HG03558 (cell line): ENCODE measurements around the gene RIC1.
"Not testable (repeated sequence)": the region's sequence is repeated elsewhere in the genome, so short reads cannot be mapped to it uniquely, and the experiment has no call there.

ENCODE experiments used
- ATAC-seq: cut with Tn5 transposase; IDR thresholded peaks from one replicate; pipeline ENCODE4 v1.9.1; 2021; ENCODE audit warnings: moderate number of reproducible peaks; ENCODE audit not compliant: unreplicated experiment; ENCODE audit errors: extremely low read depth

RIC1 gene

DNA sequence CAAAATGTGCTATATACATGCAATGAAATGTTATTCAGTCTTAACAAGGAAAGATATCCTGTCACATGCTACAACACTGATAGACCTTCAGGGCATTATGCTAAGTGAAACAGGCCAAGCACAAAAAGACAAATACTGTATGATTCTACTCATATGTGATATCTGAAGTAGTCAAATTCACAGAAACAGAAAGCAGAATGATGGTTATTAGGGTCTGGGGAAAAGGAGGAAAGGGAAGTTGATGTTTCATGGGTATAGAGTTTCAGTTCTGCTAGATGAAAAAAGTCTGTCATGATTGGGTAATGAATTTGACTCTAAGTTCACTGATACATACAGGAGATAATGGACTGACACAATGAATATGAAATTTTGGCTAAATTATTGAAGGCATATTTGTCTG lies 11.2 kb upstream of the RIC1 start:
- peak; percentile 96 for ATAC-seq

DNA sequence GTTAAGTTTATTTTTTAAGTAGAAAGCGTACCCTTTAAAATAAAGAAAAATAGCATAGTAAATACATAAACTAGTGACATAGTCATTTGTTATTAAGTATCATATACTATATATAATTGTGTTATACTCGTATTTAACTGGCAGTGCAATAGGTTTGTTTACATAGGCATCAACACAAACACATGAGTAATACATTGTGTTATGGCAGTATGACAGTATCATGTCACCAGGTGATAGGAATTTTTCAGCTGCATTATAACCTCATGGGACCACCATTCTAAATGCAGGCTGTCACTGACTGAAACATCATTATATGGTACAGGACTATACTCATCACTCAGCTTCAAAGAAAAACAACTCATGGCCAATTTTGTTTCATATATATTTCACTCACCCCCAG lies 8.4 kb upstream of the RIC1 start:
- no peak for ATAC-seq

DNA sequence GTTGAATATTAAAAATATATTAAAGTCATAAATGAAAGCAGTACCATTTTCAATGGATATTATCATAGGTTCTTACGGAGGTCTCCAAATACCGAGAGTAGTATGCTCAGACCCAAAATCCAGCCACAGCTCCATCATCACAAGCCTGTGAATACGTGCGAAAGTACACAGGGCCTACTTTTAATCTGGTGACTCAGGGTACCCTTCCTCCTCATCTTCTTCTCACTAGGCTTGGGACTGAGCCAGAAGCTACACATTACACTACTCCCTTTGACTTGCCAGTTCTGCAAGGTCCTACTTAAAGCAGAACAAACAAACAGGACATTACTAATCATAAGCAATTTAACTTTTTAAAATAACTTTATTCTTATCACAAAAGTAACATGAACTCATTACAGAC lies 7.6 kb upstream of the RIC1 start:
- no peak for ATAC-seq

DNA sequence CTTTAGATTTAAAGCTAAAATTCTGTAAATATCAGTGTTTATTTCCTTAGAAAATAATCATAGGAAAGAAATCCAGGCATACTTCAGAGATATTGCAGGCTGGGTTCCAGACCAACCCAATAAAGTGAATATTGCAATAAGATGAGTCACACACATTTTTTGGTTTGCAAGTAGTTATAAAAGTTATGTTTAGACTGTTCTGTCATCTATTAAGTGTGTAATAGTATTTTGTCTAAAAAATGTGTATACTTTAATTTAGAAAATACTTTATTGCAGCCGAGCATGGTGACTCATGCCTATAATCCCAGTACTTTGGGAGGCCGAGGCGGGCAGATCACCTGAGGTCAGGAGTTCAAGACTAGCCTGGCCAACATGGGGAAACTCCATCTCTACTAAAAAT lies 6.9 kb upstream of the RIC1 start:
- ATAC-seq, result no peak

DNA sequence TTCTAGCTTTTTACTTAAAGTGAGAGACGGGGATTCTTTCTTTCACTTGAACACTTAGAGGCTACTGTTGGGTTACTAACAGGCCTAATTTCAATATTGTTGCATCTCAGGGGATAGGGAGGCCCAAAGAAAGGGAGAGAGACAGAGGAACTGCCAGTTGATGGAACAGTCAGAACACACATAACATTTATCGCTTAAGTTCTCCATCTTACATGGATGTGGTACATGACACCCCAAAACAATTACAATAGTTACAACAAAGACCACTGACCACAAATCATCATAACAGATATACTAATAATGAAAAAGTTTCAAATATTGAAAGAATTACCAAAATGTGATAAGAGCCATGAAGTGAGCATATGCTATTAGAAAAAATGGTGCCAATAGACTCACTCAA lies 4.3 kb upstream of the RIC1 start:
- no peak for ATAC-seq

DNA sequence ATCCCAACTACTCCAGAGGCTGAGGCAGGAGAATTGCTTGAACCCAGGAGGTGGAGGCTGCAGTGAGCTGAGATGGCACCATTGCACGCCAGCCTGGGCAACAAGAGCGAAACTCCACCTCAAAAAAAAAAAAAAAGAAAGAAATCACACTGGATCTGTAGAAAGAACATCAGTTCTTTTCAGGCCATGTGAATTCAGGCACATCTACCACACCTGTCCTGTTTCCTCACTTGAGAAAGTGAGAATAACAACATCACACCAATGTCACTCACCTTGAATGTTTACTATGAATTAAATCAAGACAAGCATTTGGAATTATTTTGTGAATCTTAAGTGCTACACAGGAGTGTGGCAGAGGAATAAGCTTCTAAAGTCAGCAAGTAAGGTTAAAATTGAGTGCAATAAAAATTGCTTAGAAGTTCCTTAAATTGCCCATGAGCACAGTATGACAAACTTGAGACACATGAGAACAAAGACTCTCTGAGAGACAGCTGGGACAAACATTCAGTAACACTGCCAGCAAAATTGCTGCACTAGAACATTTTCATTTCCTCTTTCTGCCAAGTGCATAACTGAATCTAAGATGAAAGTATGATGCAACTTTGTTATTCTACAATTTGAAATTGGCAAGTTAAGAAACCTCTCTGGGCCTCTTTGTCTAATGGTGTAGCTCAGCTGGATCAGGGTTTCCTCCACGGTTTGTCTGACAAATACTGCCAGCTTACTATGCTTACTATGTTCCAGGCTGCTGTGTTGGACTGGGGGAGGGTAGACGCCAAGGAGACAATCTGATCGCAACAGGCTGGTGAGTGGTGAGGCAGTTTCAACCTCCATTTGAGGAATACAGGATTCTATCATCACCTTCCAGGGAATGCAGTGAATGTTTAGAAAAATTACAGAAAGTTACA lies 1.9 kb upstream of the RIC1 start:
- peak; percentile 43 for ATAC-seq

DNA sequence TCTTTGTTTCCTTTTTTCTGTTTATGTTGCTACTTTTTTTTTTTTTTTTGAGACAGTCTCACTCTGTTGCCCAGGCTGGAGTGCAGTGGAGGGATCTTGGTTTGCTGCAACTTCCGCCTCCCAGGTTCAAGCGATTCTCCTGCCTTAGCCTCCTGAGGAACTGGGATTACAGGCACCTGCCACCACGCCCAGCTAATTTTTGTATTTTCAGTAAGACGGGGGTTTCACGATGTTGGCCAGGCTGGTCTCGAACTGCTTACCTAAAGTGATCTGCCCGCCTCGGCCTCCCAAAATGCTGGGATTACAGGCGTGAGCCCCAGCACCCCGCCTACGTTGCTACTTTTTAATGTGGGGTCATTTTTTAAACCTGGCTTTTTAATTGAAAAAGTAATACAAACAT lies 1.2 kb upstream of the RIC1 start:
- ATAC-seq, result not testable (repeated sequence)

DNA sequence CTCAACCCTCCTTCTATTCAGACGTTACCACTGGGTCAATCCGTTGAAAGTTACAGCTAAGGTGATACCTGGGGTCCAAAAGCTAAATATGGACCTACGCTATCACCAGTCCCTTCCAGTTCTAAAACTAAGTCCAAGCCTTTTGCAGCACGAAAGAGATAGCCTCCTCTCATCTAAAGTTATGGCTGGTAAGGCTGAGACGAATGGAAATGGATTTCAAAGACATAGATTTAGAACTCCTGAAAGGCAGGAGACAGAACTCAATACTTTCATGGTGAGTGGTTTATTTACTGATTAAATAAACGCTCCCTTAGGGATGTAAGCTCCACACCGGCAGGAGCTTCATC lies 751 bp upstream of the RIC1 start:
- no peak for ATAC-seq

DNA sequence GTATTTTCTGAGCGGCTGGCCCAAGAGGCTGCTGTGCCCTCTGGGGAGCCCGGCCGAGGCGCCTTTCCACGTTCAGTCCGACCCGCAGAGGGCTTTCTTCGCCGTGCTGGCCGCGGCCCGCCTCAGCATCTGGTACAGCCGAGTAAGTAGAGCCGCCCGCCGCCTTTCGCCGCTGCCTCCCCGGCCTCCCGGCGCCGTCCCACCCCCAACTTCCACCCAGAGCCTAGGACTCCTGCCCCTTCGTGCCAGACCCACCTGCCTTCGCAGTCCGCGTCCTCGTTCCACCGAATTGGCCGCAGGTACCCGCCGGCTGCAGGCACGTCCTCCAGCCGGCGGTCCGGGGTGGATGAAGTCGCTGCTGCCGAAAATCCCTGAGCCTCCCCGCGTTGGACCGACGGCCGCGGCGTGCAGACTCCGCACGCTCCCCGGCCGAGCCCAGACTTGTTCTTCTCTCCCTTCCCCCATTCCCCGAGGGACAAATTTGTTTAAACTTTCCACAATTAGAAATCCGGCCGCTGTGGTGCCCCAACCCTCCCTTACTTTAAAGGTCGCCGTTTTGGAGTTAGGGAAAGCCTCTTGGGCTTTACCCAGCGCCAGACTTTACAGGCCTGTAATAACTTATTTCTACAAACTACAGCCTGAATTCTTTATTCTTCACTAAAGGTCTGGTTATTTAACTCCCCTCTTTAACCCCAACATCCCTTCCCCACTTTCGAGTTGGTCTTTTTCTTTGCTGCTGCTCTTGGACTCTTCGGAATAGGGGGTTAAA lies 589 bp downstream of the RIC1 start:
- ATAC-seq, result no peak

DNA sequence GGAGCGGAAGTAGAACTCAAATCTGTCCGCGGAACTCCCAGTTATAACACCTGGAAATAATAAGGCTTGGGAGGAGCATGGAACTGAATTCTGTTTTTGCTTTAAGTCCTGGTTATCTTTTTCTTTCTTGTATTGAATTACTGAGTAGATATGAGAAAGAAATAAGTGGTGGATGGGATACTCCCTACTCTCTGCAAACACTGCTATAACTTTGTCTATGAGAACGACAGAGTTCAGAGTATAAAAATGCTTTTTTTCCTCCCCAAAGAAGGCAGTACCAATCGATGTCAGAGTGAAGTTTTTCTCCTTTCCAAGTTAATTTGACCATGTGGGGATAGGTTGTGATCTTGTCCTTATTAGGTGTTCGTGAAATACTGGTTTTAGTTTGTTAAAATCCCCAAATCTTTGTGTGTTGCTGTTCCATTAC lies 1.2 kb downstream of the RIC1 start:
- no peak for ATAC-seq

DNA sequence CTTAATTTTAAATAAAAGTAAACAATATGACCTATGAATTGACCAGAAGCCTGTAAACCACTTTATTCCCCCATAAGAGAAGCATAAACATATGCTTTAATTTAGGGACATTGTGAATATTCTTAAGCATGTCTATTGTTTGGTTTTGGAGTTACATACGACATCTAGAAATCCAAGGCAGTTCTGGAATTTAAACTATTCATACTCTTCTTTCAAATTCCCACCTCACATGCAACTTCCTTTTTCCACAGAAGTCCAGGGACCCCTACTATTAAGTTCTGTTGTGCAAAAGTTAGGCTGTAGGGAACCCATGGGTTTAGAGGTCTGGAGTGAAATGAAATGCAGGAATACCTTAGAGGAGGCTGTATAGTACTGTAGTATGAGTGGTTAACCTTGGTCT lies 2.1 kb downstream of the RIC1 start:
- no peak for ATAC-seq

DNA sequence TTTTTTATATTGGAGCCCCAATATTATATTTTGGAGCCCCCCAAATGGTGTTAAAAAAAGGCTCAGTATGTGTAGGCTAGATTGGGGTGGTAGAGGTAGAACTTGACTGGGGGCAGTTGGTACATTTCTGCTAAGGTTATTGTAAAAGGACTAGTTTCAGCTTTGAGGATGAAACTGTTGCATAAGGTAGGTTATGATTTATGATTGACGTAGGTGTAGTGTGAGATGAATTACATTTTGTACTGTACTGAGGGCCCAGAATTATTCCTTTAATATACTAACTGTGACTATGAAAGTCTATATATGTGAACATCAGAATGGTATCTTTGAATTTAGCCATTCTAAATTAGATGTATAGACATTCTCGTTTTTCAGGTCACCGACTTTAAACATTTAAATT lies 3.6 kb downstream of the RIC1 start:
- no peak for ATAC-seq

DNA sequence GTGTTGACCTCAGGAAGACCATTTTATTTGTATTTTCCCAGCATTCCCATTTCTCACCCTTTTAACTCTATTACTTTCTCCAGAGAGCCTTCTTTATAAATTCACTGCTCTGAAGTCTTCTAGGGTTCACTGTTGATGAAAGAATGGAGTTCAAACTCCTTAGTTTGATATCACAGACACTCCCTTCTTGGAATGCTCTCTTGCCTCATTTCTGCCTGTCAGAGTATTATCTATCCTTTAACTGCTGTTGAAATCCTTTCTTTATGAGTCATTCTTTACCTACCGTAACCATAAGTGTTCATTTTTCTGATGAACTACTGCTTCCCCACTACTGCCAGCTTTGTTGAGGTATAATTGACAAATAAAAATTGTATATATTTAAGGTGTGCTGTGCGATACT lies 4.3 kb downstream of the RIC1 start:
- ATAC-seq, result no peak

DNA sequence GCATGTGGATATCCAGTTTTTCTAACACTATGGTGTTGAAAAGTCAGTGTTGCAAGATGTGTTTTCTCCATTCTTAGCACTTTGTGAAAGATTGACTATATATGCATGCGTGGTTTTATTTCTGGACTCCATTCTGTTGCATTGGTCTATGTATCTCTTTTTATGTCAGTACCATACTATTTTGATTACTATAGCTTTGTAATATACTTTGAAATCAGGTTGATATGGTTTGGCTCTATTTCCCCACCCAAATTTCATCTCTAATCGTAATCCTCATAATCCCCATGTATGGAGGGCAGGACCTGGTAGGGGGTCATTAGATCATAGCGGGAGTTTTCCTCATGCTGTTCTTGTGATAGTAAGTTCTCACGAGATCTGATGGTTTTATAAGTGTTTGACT lies 6.5 kb downstream of the RIC1 start:
- ATAC-seq, result no peak

DNA sequence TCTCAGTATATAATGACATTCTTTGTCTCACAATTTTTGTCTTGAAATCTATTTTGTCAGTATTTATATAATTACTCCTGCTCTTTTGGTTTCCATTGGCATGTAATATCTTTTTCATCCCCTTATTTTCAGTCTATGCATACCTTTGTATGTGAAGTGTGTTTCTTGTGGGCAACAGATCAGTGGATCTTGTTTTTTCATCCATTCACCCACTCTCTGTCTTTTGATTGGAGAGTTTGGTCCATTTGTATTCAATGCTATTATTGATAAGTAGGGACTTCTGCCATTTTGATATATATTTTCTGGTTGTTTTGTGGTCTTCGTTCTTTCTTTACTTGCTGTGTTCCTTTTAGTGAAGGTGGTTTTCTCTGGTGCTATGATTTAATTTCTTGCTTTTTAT lies 10.9 kb downstream of the RIC1 start:
- ATAC-seq, result no peak

DNA sequence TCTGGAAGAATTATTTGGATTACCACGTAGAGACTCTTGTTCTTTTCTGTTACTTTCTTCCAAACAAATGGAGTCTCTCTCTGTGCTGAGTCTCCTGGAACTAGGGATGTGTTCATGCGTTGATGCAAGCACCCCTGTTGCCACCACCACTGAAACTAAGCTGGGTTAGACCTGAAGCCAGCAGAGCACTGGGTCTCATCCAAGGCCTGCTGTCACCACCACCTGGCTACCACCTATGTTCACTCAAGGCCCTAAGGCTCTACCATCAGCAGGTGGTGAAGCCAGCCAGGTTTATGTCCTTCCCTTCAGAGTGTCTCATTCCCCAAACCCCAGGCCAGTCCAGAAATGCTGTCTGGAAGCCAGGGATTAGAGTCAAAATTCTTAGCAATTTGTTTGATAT lies 13.3 kb downstream of the RIC1 start:
- no peak for ATAC-seq

DNA sequence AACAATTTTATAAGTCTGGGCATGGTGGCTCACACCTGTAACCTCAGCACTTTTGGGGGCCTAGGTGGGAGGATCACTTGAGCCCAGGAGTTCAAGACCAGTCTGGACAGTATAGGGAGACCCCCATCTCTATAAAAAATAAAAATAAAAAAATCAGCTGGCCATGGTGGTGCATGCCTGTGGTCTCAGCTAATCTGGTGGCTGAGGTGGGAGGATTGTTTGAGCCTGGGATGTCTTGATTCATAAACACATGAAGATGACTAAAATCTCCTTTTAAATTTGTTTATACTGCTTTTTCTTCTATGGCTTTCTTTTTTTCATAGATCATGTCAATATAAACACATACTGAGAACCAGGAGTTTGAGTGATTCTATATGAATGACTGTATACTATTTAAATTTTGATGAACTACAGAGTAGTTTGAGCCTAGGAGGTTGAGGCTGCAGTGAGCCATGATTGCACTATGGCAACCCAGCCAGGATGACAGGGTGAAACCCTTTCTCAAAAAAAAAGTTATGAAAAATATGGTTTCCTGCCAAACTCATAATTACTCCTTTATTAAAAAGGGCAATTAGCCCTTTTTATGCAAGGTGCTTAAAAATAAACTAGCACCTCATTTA lies 14.2 kb downstream of the RIC1 start:
- ATAC-seq, result no peak

DNA sequence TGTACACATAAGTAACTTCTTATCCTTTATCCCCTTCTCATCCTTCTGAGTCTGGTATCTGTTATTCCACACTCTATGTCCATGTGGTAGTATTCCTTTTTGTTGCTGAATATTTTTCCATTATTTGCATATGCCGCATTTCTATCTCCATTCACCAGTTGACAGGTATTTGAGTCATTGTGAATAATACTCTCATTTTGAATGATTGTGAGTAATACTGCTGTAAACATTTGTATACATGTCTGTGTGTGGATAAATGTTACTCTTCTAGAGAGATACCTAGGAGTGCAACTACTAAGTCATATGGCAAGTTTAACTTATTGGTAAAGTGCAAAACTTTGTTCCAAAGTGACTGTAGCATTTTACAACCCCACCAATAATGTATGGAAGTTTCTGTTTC lies 15.6 kb downstream of the RIC1 start:
- ATAC-seq, result no peak

DNA sequence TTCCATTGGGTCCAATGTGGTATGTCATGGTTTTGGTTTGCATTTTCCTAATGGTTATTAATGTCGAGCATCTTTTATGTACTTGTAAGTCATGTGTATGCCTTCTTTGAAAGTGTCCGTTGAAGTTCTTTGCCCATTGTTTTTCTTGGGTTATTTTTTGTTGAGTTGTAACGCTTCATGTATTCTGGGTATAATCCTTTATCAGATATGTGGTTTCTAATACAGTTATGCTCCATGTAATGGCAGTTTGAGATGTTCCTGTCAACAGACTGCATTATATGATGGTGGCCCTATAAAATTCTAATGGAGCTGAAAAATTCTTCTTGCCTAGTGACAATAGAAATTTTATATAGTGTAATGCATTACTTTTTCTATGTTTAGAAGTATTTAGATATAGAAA lies 17.2 kb downstream of the RIC1 start:
- ATAC-seq, result no peak

DNA sequence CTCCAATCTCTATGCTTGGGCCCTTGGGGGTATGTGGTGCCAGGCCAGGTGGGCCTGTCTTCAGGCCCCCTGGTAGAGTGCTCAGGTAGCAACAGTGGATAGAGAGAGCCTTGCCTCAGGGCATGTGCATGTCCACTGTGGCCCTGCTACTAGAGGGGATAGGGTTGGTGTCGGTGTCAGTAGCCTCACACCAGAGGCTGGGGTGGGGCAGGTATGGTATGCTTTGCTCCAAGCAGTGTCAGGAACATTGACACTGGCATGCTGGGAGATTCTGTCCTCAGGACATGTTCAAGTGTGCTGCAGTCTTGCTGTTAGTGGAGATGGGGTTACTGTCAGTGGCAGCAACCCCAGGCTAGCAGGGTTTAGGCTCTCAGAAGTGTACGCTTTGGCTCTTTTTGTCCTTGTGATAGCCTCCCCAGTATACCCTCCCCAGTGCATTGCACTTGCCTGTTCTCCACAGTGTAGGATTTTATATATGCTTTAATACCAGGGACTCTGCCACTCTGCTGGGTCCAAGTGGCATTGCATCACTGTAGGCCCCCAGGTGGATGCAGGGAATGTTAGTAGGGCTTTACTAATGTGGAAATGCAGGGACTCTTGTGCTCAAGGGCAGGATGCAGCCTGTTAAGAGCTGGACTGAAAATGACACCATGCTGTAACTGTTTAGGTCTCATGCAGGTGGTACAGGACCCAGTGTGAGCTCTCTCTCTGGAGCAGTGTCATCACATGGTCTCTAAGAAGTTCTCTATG lies 21.6 kb downstream of the RIC1 start:
- no peak for ATAC-seq

DNA sequence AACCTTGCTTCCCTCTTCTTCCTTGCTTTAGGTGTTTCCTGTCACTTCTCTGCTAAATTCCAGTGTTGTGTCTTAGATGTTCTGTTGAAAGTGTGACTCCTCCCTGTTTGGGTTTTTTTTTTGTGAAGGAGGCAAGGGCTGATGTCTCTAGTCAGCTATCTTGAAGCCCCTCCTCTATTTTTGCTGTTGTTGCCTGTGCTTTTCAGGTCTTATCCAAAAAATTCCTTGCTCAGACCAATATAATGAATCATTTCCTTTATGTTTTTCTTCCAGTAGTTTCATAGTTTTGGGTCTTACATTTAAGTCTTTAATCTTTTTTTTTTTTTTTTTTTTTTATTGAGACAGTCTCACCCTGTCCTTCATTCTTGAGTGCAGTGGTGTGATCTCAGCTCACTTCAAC lies 22.3 kb downstream of the RIC1 start:
- ATAC-seq, result no peak
